HEK293T (cell line): Measurements from ENCODE around the gene KRT13.

ENCODE experiments used
- CTCF ChIA-PET: fragments of 350-600 bp; formaldehyde crosslinking; extraction: SDS; loops from one replicate; lab custom pipeline; 2021; ENCODE audit warnings: antibody characterized with exemption, inconsistent platforms; lab: Yijun Ruan, JAX
- POLR2A ChIA-PET: fragments of 350-600 bp; formaldehyde crosslinking; extraction: SDS; loops from one replicate; lab custom pipeline; 2020; ENCODE audit warnings: antibody characterized with exemption, inconsistent platforms; lab: Yijun Ruan, JAX
- DNase-seq: peaks from one replicate; pipeline ENCODE4 v3.0.0; 2012; ENCODE audit warnings: mixed read lengths; ENCODE audit errors: extremely low spot score
- ARNT ChIP-seq: fragments of 450-650 bp; IDR thresholded peaks from 2 replicates; pipeline ENCODE4 v1.6.1; 2017; ENCODE audit warnings: mild to moderate bottlenecking
- BHLHE40 ChIP-seq: fragments of 450-650 bp; IDR thresholded peaks from 2 replicates; pipeline ENCODE4 v1.6.1; 2016; ENCODE audit warnings: mild to moderate bottlenecking, moderate library complexity, borderline replicate concordance
- CTBP1 ChIP-seq: fragments of 450-650 bp; IDR thresholded peaks from 2 replicates; pipeline ENCODE4 v1.6.1; 2016; ENCODE audit warnings: borderline replicate concordance
- ELF4 ChIP-seq: fragments of 450-650 bp; IDR thresholded peaks from 2 replicates; pipeline ENCODE4 v1.6.1; 2017; ENCODE audit warnings: antibody characterized with exemption
- FOXA1 ChIP-seq: fragments of 450-650 bp; IDR thresholded peaks from 2 replicates; pipeline ENCODE4 v1.6.1; 2016; ENCODE audit warnings: mild to moderate bottlenecking
- FOXK2 ChIP-seq: fragments of 450-650 bp; IDR thresholded peaks from 2 replicates; pipeline ENCODE4 v1.6.1; 2016; ENCODE audit warnings: mild to moderate bottlenecking
- FOXM1 ChIP-seq: fragments of 450-650 bp; IDR thresholded peaks from 2 replicates; pipeline ENCODE4 v1.6.1; 2017; ENCODE audit warnings: mild to moderate bottlenecking, borderline replicate concordance
- HDGF ChIP-seq: fragments of 450-650 bp; IDR thresholded peaks from 2 replicates; pipeline ENCODE4 v1.6.1; 2017; ENCODE audit warnings: antibody characterized with exemption, borderline replicate concordance
- L3MBTL2 ChIP-seq: fragments of 450-650 bp; conservative IDR thresholded peaks from 2 replicates; pipeline ENCODE4 v1.6.1; 2016; ENCODE audit warnings: mild to moderate bottlenecking
- LEF1 ChIP-seq: fragments of 450-650 bp; IDR thresholded peaks from 2 replicates; pipeline ENCODE4 v1.6.1; 2017; ENCODE audit warnings: mild to moderate bottlenecking, borderline replicate concordance
- NFRKB ChIP-seq: fragments of 450-650 bp; IDR thresholded peaks from 2 replicates; pipeline ENCODE4 v1.6.1; 2016; ENCODE audit warnings: mild to moderate bottlenecking, moderate library complexity
- SP1 ChIP-seq: fragments of 450-650 bp; IDR thresholded peaks from 2 replicates; pipeline ENCODE4 v1.6.1; 2017
- SUZ12 ChIP-seq: fragments of 450-650 bp; IDR thresholded peaks from 2 replicates; pipeline ENCODE4 v1.6.1; 2016; ENCODE audit warnings: mild to moderate bottlenecking
- TARDBP ChIP-seq: fragments of 450-650 bp; IDR thresholded peaks from 2 replicates; pipeline ENCODE4 v1.6.1; 2016
- ZNF384 ChIP-seq: fragments of 450-650 bp; IDR thresholded peaks from 2 replicates; pipeline ENCODE4 v1.6.1; 2016
- TF ChIP-seq, protein P1 (sequence below): fragments of 450-650 bp; IDR thresholded peaks from 2 replicates; pipeline ENCODE4 v1.6.1; 2016

Gene KRT13

DNA sequence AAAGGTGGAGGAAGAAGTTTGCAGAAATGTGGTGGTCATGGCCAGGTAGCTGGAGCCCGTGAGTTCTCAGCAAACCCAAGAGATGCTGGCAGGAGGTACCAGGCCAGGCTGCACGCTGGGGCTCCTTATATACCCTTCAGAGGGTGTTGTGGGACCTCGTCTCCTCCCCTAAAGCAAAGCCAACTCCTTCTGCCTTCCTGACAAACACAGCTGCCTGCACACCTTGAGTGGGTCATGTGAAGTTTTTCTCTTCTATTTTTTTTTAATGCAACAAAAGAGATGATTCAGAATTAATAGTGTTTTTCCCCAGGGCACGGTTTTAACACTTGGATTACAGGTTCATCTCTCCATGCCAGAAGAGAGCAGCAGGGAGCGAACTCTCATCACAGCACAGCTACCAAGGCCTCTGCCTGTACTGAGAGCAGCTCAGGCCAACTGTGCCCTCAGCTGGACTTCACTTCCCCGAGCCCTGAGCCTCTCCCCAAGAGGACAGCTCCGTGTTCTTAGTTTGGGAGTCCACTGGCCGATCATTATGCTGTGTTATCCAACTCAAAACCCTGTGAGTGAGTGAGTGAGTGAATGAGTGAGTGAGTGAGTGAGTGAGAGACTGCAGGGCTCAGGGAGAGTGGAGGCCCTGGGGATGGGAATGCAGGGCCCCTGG lies 13.5 kb upstream of the KRT13 start, which contains the start of gene KRT15:
Gene KRT15, minus strand, starts transcription at position 102 of the 661 bp plus-strand sequence. Its CDS starts 63 bp downstream, at position 39.
- ChIA-PET POLR2A (interaction anchor here (1.4 kb wide), 1 partner anchor 170 kb away, joined by 4 read pairs; the partner anchor contains the start of gene EIF1), CTCF (interaction anchor here (1.0 kb wide), 1 partner anchor 12 kb away, joined by 3 read pairs; no protein-coding TSS in a partner anchor)
- TF ChIP-seq HDGF = no peak
- no peak for TF ChIP-seq CTBP1
- TF ChIP-seq FOXA1 = no peak
- no peak for TF ChIP-seq ELF4
- no peak for TF ChIP-seq FOXM1
- TF ChIP-seq, protein P1, sequence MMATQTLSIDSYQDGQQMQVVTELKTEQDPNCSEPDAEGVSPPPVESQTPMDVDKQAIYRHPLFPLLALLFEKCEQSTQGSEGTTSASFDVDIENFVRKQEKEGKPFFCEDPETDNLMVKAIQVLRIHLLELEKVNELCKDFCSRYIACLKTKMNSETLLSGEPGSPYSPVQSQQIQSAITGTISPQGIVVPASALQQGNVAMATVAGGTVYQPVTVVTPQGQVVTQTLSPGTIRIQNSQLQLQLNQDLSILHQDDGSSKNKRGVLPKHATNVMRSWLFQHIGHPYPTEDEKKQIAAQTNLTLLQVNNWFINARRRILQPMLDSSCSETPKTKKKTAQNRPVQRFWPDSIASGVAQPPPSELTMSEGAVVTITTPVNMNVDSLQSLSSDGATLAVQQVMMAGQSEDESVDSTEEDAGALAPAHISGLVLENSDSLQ = no peak
- TF ChIP-seq LEF1 = no peak
- no peak for TF ChIP-seq TARDBP
- TF ChIP-seq BHLHE40 = no peak
- TF ChIP-seq ARNT = no peak
- no peak for TF ChIP-seq SUZ12
- TF ChIP-seq ZNF384 = no peak
- no peak for TF ChIP-seq FOXK2
- TF ChIP-seq NFRKB = no peak
- TF ChIP-seq SP1 = no peak
- DNase-seq = no peak

- DNase-seq = no peak
- TF ChIP-seq, protein P1 = no peak
- no peak for TF ChIP-seq ARNT
- TF ChIP-seq CTBP1 = no peak
- no peak for TF ChIP-seq BHLHE40
- TF ChIP-seq ELF4 = no peak
- no peak for TF ChIP-seq FOXA1
- TF ChIP-seq TARDBP = no peak
- no peak for TF ChIP-seq SP1
- no peak for TF ChIP-seq FOXM1
- no peak for TF ChIP-seq L3MBTL2
- no peak for TF ChIP-seq ZNF384
- no peak for TF ChIP-seq SUZ12
- TF ChIP-seq LEF1 = no peak
- TF ChIP-seq NFRKB = no peak
- TF ChIP-seq HDGF = no peak
- no peak for TF ChIP-seq FOXK2
- ChIA-PET POLR2A (interaction anchor here (1.4 kb wide), 1 partner anchor 170 kb away, joined by 4 read pairs; the partner anchor contains the start of gene EIF1), CTCF (no interaction called here)
Measured at GRCh38 chr17:41518031-41518430, 12.6 kb upstream of the KRT13 start.

- POLR2A ChIA-PET = no interaction called here
- TF ChIP-seq SP1 = no peak
- TF ChIP-seq FOXM1 = no peak
- no peak for TF ChIP-seq FOXK2
- no peak for TF ChIP-seq ARNT
- no peak for TF ChIP-seq HDGF
- TF ChIP-seq L3MBTL2 = no peak
- TF ChIP-seq LEF1 = no peak
- no peak for TF ChIP-seq SUZ12
- TF ChIP-seq FOXA1 = no peak
- no peak for TF ChIP-seq BHLHE40
- TF ChIP-seq ZNF384 = no peak
- TF ChIP-seq TARDBP = no peak
- TF ChIP-seq CTBP1 = no peak
- TF ChIP-seq, protein P1 = no peak
- no peak for TF ChIP-seq ELF4
- TF ChIP-seq NFRKB = no peak
- CTCF ChIA-PET = interaction anchor here (1.6 kb wide), 1 partner anchor 33 kb away, joined by 4 read pairs; no protein-coding TSS in a partner anchor
- DNase-seq = no peak
Measured at GRCh38 chr17:41516830-41517283, 11.4 kb upstream of the KRT13 start.

GRCh38 chr17:41516147-41516829 lies 10.9 kb upstream of the KRT13 start:
- TF ChIP-seq ZNF384 = no peak
- TF ChIP-seq, protein P1 = no peak
- TF ChIP-seq SUZ12 = no peak
- TF ChIP-seq L3MBTL2 = no peak
- TF ChIP-seq FOXK2 = no peak
- no peak for TF ChIP-seq LEF1
- no peak for TF ChIP-seq CTBP1
- TF ChIP-seq HDGF = no peak
- no peak for TF ChIP-seq BHLHE40
- TF ChIP-seq TARDBP = no peak
- TF ChIP-seq NFRKB = no peak
- TF ChIP-seq FOXA1 = no peak
- no peak for TF ChIP-seq ARNT
- no peak for TF ChIP-seq ELF4
- TF ChIP-seq FOXM1 = no peak
- no peak for TF ChIP-seq SP1
- no peak for DNase-seq
- ChIA-PET CTCF (interaction anchor here (1.6 kb wide), 1 partner anchor 33 kb away, joined by 4 read pairs; no protein-coding TSS in a partner anchor), POLR2A (no interaction called here)

GRCh38 chr17:41513168-41513547 lies 7.7 kb upstream of the KRT13 start:
- ChIA-PET CTCF (interaction anchor here (0.5 kb wide), 1 partner anchor 1479 kb away, joined by 3 read pairs; no protein-coding TSS in a partner anchor), POLR2A (interaction anchor here (1.0 kb wide), 1 partner anchor 12 kb away, joined by 3 read pairs; no protein-coding TSS in a partner anchor)
- no peak for DNase-seq
- TF ChIP-seq FOXK2 (no peak), LEF1 (no peak), ZNF384 (no peak), SUZ12 (no peak), ELF4 (no peak), BHLHE40 (no peak), FOXM1 (no peak), TARDBP (no peak), CTBP1 (no peak), HDGF (no peak), L3MBTL2 (no peak), SP1 (no peak), NFRKB (no peak)
